CD4-positive, alpha-beta T cell (primary cell): Measurements from ENCODE around the gene MAP6D1. TPM values are rescaled to one million over a fixed set of nuclear protein-coding genes. Genes with fewer than 3 reads are reported as not detected.

Experiments
- ATAC-seq: fragments of 200-7000 bp; cut with Tn5 transposase; one replicate; pipeline ENCODE4 v1.10.0; 2022; ENCODE audit warnings: mild to moderate bottlenecking; ENCODE audit not compliant: poor library complexity
- CTCF ChIA-PET: fragments of 350-600 bp; sonication (Branson Sonifier 250); formaldehyde crosslinking; loops from one replicate; lab custom pipeline; 2021; ENCODE audit warnings: antibody characterized with exemption, inconsistent platforms; lab: Charles Lee
- POLR2A ChIA-PET: fragments of 350-600 bp; sonication (Branson Sonifier 250); formaldehyde crosslinking; loops from one replicate; lab custom pipeline; 2021; ENCODE audit warnings: antibody characterized with exemption, inconsistent platforms; lab: Charles Lee
- DNase-seq, 14 experiments: peaks; one replicate each; pipeline ENCODE4 v3.0.0-alpha.2; 2013 to 2020; ENCODE audit warnings: mixed read lengths in 2 of 14
- H3K27ac ChIP-seq, 2 donors: one replicate each; pipeline versions ENCODE4 v1.5.1 to v1.7.0; 2013; ENCODE audit warnings: low read length in 2 of 2, low read depth in 1 of 2, mild to moderate bottlenecking in 1 of 2
- H3K27me3 ChIP-seq, 2 experiments: 1 replicate in 1 of 2; 2 replicates in 1 of 2; pipeline versions ENCODE4 v1.6.1 to v1.7.0; 2013; ENCODE audit warnings: low read length in 2 of 2, control low read depth in 1 of 2, mild to moderate bottlenecking in 1 of 2, moderate library complexity in 1 of 2; ENCODE audit not compliant: insufficient read depth in 2 of 2, control insufficient read depth in 1 of 2
- H3K36me3 ChIP-seq: one replicate; pipeline ENCODE4 v1.6.1; 2013; ENCODE audit warnings: low read length, control low read depth; ENCODE audit not compliant: insufficient read depth
- H3K4me1 ChIP-seq: one replicate; pipeline ENCODE4 v1.6.1; 2013; ENCODE audit warnings: low read length, control low read depth; ENCODE audit not compliant: insufficient read depth
- H3K4me3 ChIP-seq: one replicate; pipeline ENCODE4 v1.5.1; 2013; ENCODE audit warnings: mild to moderate bottlenecking, low read length, moderate library complexity
- H3K9me3 ChIP-seq, 2 experiments: 1 replicate in 1 of 2; 2 replicates in 1 of 2; pipeline versions ENCODE4 v1.6.1 to v1.7.0; 2013; ENCODE audit warnings: low read length in 2 of 2, mild to moderate bottlenecking in 2 of 2, control low read depth in 1 of 2, moderate library complexity in 1 of 2; ENCODE audit not compliant: control insufficient read depth in 1 of 2, insufficient read depth in 1 of 2
- H3K27ac Mint-ChIP-seq: one replicate; pipeline ENCODE4 v1.8.0; 2020; ENCODE audit warnings: mixed read lengths
- H3K27me3 Mint-ChIP-seq: one replicate; pipeline ENCODE4 v1.8.0; 2021; ENCODE audit warnings: mixed read lengths
- H3K36me3 Mint-ChIP-seq: one replicate; pipeline ENCODE4 v1.8.0; 2021; ENCODE audit warnings: low read depth, mixed read lengths
- H3K4me1 Mint-ChIP-seq: one replicate; pipeline ENCODE4 v1.8.0; 2021; ENCODE audit warnings: low read depth, mixed read lengths
- H3K4me3 Mint-ChIP-seq: one replicate; pipeline ENCODE4 v1.8.0; 2020; ENCODE audit warnings: mild to moderate bottlenecking, mixed read lengths
- H3K9me3 Mint-ChIP-seq: one replicate; pipeline ENCODE4 v1.8.0; 2020; ENCODE audit warnings: mixed read lengths
- intact Hi-C, 2 experiments: fragments of 100-400 bp; cut with DNase I in 1 of 2; cut with micrococcal nuclease in 1 of 2; formaldehyde crosslinking; loops; one replicate each; pipeline versions ENCODE4 v1.15.1 to v1.9.0; 2023 to 2025; cut with DNase I, micrococcal nuclease
- total RNA-seq, 174 experiments: library from RNA in 2 of 174; stranded (reverse) in 2 of 174; gene quantifications; one replicate each; pipeline ENCODE4 v1.2.3 and lab custom pipeline; 2021 to 2026
- TF ChIP-seq, protein P1 (sequence below): fragments of 200-600 bp; IDR thresholded peaks from one replicate; pipeline ENCODE4 v1.8.0; 2022; ENCODE audit warnings: antibody characterized with exemption, mild to moderate bottlenecking

The MAP6D1 gene
- total RNA-seq, 2 experiments from 2014 or later: 1.1 to 1.6 TPM

DNA sequence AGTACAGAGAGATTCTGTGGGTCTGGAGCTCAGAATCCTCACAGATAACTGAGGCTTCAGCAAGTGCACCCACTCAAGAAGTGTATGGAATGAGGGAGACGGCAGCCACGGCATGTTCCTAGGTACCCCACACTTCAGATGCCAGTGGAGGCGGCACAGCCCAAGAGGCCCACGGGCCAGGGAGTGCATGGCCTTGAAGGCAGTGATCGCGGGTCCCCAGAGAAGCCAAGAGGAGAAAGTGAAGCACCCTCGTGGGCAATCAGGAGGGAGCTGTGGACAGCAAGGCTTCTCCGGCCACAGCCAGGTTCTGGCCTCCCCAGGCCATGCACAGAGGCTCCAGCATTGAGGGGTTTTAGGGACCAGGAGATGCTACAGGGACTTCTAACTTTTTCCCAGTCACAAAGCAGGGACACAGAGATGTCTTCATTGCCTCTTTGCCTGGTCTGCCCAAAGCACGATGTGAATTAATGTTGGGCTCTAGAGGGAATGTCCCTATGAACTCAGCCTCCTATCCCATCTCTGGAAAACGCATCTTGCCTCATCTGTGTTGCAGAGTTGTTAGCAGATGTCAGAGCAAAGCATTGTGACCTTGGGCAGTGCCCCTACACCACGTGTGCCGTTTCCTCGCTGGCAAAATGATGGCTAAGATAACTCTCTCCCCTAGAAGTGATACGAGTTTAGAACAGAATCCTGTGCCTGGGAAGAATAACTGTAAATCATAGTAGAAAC, 2.6 kb upstream of the MAP6D1 start:
- Histone ChIP-seq H3K36me3 (peaks cover 17% of the 10 kb centered on the region), H3K4me1 (peaks cover 12% of the 10 kb centered on the region), H3K9me3 (no peaks in the 10 kb centered on the region), H3K4me3 (no peak overlapping the region), H3K27me3 (peaks cover 0 to 2% of the 10 kb centered on the region in 2 experiments), H3K27ac (peak overlapping the region in 1 of 2 donors; percentile 7)
- POLR2A ChIA-PET: no interaction called here
- intact Hi-C loops: no loop called here
- no peak for ATAC-seq
- peaks cover 46% of the 10 kb centered on the region for H3K36me3 Mint-ChIP-seq
- no peak overlapping the region for H3K27ac Mint-ChIP-seq
- H3K4me1 Mint-ChIP-seq: peaks cover 20% of the 10 kb centered on the region
- no peaks in the 10 kb centered on the region for H3K9me3 Mint-ChIP-seq
- no peak for DNase-seq
- H3K27me3 Mint-ChIP-seq: no peaks in the 10 kb centered on the region
- H3K4me3 Mint-ChIP-seq: no peak overlapping the region
- TF ChIP-seq, protein P1, sequence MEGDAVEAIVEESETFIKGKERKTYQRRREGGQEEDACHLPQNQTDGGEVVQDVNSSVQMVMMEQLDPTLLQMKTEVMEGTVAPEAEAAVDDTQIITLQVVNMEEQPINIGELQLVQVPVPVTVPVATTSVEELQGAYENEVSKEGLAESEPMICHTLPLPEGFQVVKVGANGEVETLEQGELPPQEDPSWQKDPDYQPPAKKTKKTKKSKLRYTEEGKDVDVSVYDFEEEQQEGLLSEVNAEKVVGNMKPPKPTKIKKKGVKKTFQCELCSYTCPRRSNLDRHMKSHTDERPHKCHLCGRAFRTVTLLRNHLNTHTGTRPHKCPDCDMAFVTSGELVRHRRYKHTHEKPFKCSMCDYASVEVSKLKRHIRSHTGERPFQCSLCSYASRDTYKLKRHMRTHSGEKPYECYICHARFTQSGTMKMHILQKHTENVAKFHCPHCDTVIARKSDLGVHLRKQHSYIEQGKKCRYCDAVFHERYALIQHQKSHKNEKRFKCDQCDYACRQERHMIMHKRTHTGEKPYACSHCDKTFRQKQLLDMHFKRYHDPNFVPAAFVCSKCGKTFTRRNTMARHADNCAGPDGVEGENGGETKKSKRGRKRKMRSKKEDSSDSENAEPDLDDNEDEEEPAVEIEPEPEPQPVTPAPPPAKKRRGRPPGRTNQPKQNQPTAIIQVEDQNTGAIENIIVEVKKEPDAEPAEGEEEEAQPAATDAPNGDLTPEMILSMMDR: no peak
- CTCF ChIA-PET: no interaction called here

DNA sequence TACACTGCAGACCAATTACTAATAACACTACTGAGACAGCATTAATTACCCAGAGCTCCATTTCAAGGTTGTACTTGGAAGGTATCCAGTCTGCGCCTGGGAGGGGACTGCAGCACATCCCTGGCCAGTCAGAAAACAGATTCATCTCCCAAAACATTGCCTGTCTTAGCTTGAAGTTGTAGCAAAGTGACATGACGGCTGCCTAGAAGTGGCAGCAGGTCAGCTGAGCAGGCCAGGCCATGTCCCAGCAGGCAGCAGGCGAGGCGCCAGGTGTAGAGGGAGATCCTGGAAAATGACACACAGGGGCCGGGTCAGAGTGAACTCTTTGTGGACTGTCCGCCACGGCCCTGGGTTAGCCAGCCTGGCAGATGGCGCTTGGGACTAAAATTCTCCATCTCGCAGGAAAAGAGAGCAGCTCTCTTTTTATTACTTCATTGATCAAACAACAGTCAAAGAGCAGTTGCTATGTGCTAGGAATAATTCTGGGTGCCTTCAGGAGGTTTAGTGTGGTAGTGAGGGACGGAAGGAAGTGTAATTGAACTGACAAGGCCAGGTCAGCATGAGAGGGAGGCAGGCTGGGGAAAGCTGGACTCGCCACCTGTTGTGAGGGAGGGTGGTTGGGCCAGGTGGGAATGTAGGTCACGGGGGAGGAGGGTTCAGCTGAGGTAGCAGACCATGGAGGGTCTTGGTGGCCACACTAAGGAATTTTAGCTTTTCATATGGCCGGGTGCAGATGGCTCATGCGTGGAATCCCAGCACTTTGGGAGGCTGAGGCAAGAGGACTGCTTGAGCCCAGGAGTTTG, 1.3 kb upstream of the MAP6D1 start:
- peaks cover 0 to 2% of the 10 kb centered on the region in 2 experiments for H3K27me3 ChIP-seq
- no peak overlapping the region for H3K4me3 ChIP-seq
- CTCF ChIA-PET: interaction anchor here (1.5 to 2.9 kb wide), 2 partner anchors 58 to 59 kb away, joined by 3 to 10 read pairs; partner anchors contain the start of gene PARL
- H3K27me3 Mint-ChIP-seq: no peaks in the 10 kb centered on the region
- TF ChIP-seq, protein P1: no peak
- peaks cover 12% of the 10 kb centered on the region for H3K36me3 ChIP-seq
- H3K9me3 Mint-ChIP-seq: no peaks in the 10 kb centered on the region
- H3K36me3 Mint-ChIP-seq: peaks cover 38% of the 10 kb centered on the region
- peaks cover 20% of the 10 kb centered on the region for H3K4me1 Mint-ChIP-seq
- peaks cover 12% of the 10 kb centered on the region for H3K4me1 ChIP-seq
- H3K9me3 ChIP-seq: no peaks in the 10 kb centered on the region
- no peak overlapping the region for H3K27ac ChIP-seq
- POLR2A ChIA-PET: interaction anchor here (1.5 to 2.1 kb wide), 3 partner anchors 9 to 58 kb away, joined by 3 to 12 read pairs (median 5); partner anchors contain the start of gene PARL
- H3K27ac Mint-ChIP-seq: peak overlapping the region; percentile 39
- no peak for ATAC-seq
- intact Hi-C loops: no loop called here
- DNase-seq: peak in 1 of 14 experiments; percentile 29
- H3K4me3 Mint-ChIP-seq: peak overlapping the region; percentile 85

DNA sequence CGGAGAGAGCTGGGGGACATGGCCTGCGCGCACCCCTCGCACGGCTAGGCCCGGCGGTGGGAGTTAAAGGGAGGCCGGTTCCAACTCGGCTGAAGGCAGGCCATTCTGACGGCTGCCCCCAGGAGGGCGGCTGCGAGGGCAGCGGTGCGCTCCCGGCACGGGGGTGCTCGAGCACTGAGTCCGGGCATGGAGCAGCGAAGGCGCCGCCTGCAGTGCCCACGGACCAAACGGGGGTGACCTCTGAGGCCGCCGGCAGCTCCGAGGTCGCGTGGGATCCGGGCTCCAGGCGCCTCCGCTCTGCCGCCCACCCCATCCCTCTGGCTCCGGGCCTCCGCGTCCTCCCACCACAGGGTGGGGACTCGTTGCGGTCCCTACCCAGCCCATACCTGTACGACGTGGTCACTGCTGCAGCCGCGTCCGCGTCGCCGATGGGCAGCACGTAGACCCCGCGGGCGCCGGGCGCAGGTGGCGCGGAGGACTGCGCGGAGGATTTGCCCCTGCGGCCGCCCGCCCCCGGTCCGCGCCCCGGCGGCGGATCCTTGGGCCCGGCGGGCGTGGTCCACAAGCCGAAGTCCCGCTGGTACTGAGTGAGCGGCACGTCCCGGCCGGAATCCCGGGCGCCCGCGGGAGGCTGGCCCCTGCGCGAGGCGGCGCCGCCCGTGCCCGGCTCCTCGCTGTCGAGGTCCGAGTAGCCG, 469 bp downstream of the MAP6D1 start:
- DNase-seq (peak in 5 of 14 experiments; percentile 28 to 36 (median 29)), ATAC-seq (peak; percentile 30)
- Histone ChIP-seq H3K27me3 (peaks cover 0 to 2% of the 10 kb centered on the region in 2 experiments), H3K4me3 (peak overlapping the region; percentile 51), H3K9me3 (no peaks in the 10 kb centered on the region), H3K36me3 (peaks cover 5% of the 10 kb centered on the region), H3K27ac (no peak overlapping the region), H3K4me1 (peaks cover 12% of the 10 kb centered on the region)
- Mint-ChIP-seq H3K27me3 (no peaks in the 10 kb centered on the region), H3K4me3 (peak overlapping the region; percentile 81), H3K36me3 (peaks cover 21% of the 10 kb centered on the region), H3K27ac (no peak overlapping the region), H3K4me1 (peaks cover 20% of the 10 kb centered on the region), H3K9me3 (no peaks in the 10 kb centered on the region)
- TF ChIP-seq, protein P1: no peak
- CTCF ChIA-PET: interaction anchor here (1.5 to 2.9 kb wide), 2 partner anchors 60 to 61 kb away, joined by 3 to 10 read pairs; partner anchors contain the start of gene PARL
- POLR2A ChIA-PET: interaction anchor here (1.3 to 2.1 kb wide), 3 partner anchors 8 to 60 kb away, joined by 3 to 5 read pairs (median 5); partner anchors contain the start of gene PARL
- intact Hi-C loops: no loop called here
